Measurements from ENCODE around the gene TSR3.
A peak's percentile ranks its signal among the peaks of the same experiment; 100 is the strongest.

DNA sequence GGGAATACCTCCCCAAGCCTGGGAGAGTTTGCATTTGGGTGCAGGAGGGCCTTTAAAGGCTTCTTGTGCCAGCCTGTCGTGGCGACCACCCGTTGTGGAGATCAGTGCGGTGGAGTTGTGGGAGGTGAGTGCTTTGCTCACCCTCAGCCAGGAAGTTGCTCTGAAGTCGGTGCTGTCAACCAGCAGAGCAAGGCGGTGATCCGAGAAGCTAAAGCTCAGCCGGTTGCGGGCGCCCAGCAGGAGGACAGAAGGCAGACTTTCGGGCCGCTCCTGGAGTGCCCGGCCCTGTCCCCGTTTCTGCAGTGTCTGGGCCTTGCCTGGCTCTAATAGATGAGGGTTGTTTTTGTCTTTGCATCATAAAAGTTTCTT, 40.9 kb downstream of the TSR3 start:
- TF ChIP-seq, protein P1, sequence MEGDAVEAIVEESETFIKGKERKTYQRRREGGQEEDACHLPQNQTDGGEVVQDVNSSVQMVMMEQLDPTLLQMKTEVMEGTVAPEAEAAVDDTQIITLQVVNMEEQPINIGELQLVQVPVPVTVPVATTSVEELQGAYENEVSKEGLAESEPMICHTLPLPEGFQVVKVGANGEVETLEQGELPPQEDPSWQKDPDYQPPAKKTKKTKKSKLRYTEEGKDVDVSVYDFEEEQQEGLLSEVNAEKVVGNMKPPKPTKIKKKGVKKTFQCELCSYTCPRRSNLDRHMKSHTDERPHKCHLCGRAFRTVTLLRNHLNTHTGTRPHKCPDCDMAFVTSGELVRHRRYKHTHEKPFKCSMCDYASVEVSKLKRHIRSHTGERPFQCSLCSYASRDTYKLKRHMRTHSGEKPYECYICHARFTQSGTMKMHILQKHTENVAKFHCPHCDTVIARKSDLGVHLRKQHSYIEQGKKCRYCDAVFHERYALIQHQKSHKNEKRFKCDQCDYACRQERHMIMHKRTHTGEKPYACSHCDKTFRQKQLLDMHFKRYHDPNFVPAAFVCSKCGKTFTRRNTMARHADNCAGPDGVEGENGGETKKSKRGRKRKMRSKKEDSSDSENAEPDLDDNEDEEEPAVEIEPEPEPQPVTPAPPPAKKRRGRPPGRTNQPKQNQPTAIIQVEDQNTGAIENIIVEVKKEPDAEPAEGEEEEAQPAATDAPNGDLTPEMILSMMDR (IDR thresholded peaks at IDR 0.05), result no peak
- TF ChIP-seq POLR2AphosphoS5 (IDR thresholded peaks at IDR 0.05; ENCODE audit: low read depth, low read length) (no peak), TEAD4 (IDR thresholded peaks at IDR 0.05; ENCODE audit: borderline replicate concordance, insufficient read depth) (no peak), TAF1 (IDR thresholded peaks at IDR 0.05; ENCODE audit: borderline replicate concordance, low read depth, low read length) (no peak), CHD2 (IDR thresholded peaks at IDR 0.05; ENCODE audit: low read length, partially characterized antibody) (no peak), MXI1 (IDR thresholded peaks at IDR 0.05; ENCODE audit: low read depth, low read length) (peak; percentile 17; the same call in 1 of the 2 replicates), EP300 (IDR thresholded peaks at IDR 0.05; ENCODE audit: borderline replicate concordance in 1 of 2, low read depth in 1 of 2, low read length in 1 of 2) (no peak), MAX (IDR thresholded peaks at IDR 0.05; ENCODE audit: low read depth) (no peak), PBX3 (IDR thresholded peaks at IDR 0.05) (no peak), GATA2 (CRISPR knock-in tag; IDR thresholded peaks at IDR 0.05) (no peak)
- TF ChIP-seq, protein P2, sequence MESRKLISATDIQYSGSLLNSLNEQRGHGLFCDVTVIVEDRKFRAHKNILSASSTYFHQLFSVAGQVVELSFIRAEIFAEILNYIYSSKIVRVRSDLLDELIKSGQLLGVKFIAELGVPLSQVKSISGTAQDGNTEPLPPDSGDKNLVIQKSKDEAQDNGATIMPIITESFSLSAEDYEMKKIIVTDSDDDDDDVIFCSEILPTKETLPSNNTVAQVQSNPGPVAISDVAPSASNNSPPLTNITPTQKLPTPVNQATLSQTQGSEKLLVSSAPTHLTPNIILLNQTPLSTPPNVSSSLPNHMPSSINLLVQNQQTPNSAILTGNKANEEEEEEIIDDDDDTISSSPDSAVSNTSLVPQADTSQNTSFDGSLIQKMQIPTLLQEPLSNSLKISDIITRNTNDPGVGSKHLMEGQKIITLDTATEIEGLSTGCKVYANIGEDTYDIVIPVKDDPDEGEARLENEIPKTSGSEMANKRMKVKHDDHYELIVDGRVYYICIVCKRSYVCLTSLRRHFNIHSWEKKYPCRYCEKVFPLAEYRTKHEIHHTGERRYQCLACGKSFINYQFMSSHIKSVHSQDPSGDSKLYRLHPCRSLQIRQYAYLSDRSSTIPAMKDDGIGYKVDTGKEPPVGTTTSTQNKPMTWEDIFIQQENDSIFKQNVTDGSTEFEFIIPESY (IDR thresholded peaks at IDR 0.05; ENCODE audit: borderline replicate concordance, low read depth), result no peak

Measured in SK-N-SH (cell line).